ENCODE data around the gene GP5.

Gene GP5

GRCh38 chr3:194423317-194423716 lies 24.3 kb upstream of the GP5 start:
- no peak for TF ChIP-seq REST (IDR thresholded peaks at IDR 0.05; ENCODE audit: insufficient replicate concordance, low read depth)
- DNase-seq (ENCODE audit: low read depth in 1 of 2, low spot score in 1 of 2): no peak
- Histone ChIP-seq H3K27me3 (ENCODE audit: insufficient read depth, poor library complexity, severe bottlenecking) (no peaks in the 10 kb centered on the region), H3K4me3 (replicated peaks; ENCODE audit: insufficient read depth, low read length) (no peak overlapping the region), H3K27ac (replicated peaks) (no peak overlapping the region)

GRCh38 chr3:194422188-194422587 lies 23.1 kb upstream of the GP5 start:
- H3K27me3 ChIP-seq (ENCODE audit: insufficient read depth, poor library complexity, severe bottlenecking): no peaks in the 10 kb centered on the region
- H3K27ac ChIP-seq (replicated peaks): no peak overlapping the region
- no peak overlapping the region for H3K4me3 ChIP-seq (replicated peaks; ENCODE audit: insufficient read depth, low read length)
- DNase-seq (ENCODE audit: low read depth in 1 of 2, low spot score in 1 of 2): no peak
- TF ChIP-seq POLR2AphosphoS5 (IDR thresholded peaks at IDR 0.05; ENCODE audit: low read depth) (no peak), SPI1 (IDR thresholded peaks at IDR 0.05; ENCODE audit: borderline replicate concordance, low read depth) (no peak), CTCF (IDR thresholded peaks at IDR 0.05; ENCODE audit: insufficient read depth, low read length) (no peak), REST (IDR thresholded peaks at IDR 0.05; ENCODE audit: insufficient replicate concordance, low read depth) (no peak), GABPA (IDR thresholded peaks at IDR 0.05; ENCODE audit: low read depth) (no peak)

- H3K27ac ChIP-seq (replicated peaks): no peak overlapping the region
- no peak for DNase-seq (ENCODE audit: low read depth in 1 of 2, low spot score in 1 of 2)
- H3K27me3 ChIP-seq (ENCODE audit: insufficient read depth, poor library complexity, severe bottlenecking): no peaks in the 10 kb centered on the region
- no peak for TF ChIP-seq REST (IDR thresholded peaks at IDR 0.05; ENCODE audit: insufficient replicate concordance, low read depth)
- no peak for TF ChIP-seq CTCF (IDR thresholded peaks at IDR 0.05; ENCODE audit: insufficient read depth, low read length)
- no peak for TF ChIP-seq GABPA (IDR thresholded peaks at IDR 0.05; ENCODE audit: low read depth)
- no peak for TF ChIP-seq SPI1 (IDR thresholded peaks at IDR 0.05; ENCODE audit: borderline replicate concordance, low read depth)
- TF ChIP-seq POLR2AphosphoS5 (IDR thresholded peaks at IDR 0.05; ENCODE audit: low read depth): no peak
- no peak overlapping the region for H3K4me3 ChIP-seq (replicated peaks; ENCODE audit: insufficient read depth, low read length)
Measured at GRCh38 chr3:194418671-194419070, 19.6 kb upstream of the GP5 start.

GRCh38 chr3:194407423-194407822 lies 8.4 kb upstream of the GP5 start:
- TF ChIP-seq CTCF (IDR thresholded peaks at IDR 0.05; ENCODE audit: insufficient read depth, low read length) (no peak), SPI1 (IDR thresholded peaks at IDR 0.05; ENCODE audit: borderline replicate concordance, low read depth) (no peak), GABPA (IDR thresholded peaks at IDR 0.05; ENCODE audit: low read depth) (no peak), REST (IDR thresholded peaks at IDR 0.05; ENCODE audit: insufficient replicate concordance, low read depth) (no peak), POLR2AphosphoS5 (IDR thresholded peaks at IDR 0.05; ENCODE audit: low read depth) (no peak)
- no peak overlapping the region for H3K27ac ChIP-seq (replicated peaks)
- no peak overlapping the region for H3K4me3 ChIP-seq (replicated peaks; ENCODE audit: insufficient read depth, low read length)
- DNase-seq (ENCODE audit: low read depth in 1 of 2, low spot score in 1 of 2): no peak
- no peaks in the 10 kb centered on the region for H3K27me3 ChIP-seq (ENCODE audit: insufficient read depth, poor library complexity, severe bottlenecking)

Measured in HL-60 (cell line).